Mammary epithelial cell (primary cell): ENCODE results near the gene FOXC1.

Experiments
- CTCF ChIP-seq, 2 donors: IDR thresholded peaks in 1 of 2; conservative IDR thresholded peaks in 1 of 2; 2 replicates each; pipeline ENCODE4 v1.5.1; 2011 to 2012; ENCODE audit warnings: inconsistent platforms in 2 of 2, low read length in 2 of 2, mild to moderate bottlenecking in 2 of 2, control low read depth in 1 of 2, low read depth in 1 of 2; ENCODE audit not compliant: insufficient read depth in 1 of 2; ENCODE audit errors: extremely low read depth in 1 of 2
- EZH2 ChIP-seq: IDR thresholded peaks from 2 replicates; pipeline ENCODE4 v1.6.1; 2012; ENCODE audit warnings: low read length, inconsistent platforms, borderline replicate concordance

DNA sequence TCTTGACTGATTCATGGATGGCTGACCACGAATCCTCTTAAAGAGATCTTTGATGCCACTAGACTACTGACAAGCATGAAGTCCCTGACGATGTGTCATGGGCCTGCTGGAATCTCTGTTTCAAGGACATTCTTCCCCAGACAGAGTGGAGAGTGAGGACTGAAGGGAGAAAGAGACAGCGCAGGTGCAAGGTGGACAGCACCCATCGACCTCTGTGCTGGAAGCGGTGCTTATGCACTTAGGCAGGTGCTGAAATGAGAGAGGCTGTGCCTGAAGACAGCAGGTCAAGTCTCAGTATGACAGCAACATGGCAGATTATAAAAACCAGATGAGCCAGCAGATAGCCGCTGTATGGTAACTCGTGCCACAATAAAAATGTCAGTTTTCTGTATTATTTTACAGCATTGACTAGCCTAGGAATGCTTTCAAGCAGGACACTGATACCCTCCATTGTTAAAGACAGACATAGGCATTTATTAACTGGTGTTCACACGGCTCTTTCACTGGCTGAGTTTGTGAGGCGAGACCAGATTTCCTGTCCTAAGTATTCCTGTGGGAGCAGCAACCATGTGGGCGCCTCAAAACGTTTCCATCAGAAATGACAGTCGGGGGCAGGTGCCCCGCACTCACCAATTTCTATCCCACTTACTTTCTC, 47.5 kb downstream of the FOXC1 start:
- no peak for TF ChIP-seq CTCF (conservative IDR thresholded peaks at IDR 0.05 in 1 of 2, IDR thresholded peaks at IDR 0.05 in 1 of 2; ENCODE audit: extremely low read depth in 1 of 2, insufficient read depth in 1 of 2, low read depth in 1 of 2, low read length in 2 of 2)
- TF ChIP-seq EZH2: no peak
